Ramos (cell line): ENCODE data around the gene ELMO1.

Experiments
- in situ Hi-C: fragments of 300-500 bp; cut with MboI; formaldehyde crosslinking; loops from one replicate; pipeline ENCODE4 v1.14.3; 2022; ENCODE audit warnings: low sequenced_read_pairs; ENCODE audit not compliant: unreplicated experiment

ELMO1 gene

DNA sequence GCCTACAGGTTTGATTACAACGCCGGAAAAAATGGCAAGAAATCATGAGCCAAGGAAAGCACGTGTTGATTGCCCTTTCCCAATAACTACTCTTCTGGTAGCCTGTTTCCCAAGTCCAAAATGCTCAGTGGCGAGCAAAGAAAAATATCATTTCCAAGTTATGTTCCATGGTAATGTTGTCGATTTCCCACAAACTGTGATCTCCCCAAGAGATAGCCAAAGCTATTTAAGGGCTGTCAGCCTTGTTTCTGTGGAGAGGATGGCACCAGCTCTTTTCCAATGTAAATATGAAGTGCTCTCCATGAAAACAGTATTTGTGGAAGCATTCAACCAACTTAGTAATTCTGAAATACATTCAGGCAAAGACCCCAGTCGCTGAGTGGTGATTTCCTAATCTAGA lies 491.9 kb downstream of the ELMO1 start:
- in situ Hi-C loops, result no loop called here

DNA sequence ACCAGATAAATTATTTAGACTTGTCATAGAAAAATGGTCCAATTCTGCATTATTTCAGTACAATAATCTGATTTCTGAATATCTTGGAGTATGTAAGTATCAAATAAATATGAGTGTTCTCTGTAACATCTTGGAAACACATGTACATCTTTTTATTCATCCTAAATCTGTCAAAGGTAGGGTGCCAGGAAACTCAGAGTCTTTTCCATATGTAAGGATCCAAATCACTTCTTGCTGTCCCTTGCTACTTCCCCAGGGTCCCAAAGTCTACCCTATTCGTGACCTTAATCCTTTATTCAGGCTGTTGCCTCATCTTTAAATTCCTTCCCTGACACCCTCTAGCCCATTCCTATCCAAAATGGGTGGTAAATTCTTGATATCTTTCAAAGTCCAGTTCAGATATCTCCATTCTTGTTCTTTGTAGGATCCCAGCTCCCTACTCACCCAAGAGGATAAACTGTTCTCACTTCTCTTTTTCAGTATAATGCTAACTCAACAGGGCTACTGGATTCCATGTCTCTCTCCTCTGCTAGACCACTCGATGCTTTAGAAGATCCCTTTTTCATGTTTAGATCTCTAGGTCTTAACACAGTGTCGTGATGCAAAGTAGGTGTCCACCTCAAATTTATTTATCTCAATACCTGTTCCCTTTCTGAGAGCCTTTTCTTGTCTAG lies 493.1 kb downstream of the ELMO1 start:
- in situ Hi-C loops, result no loop called here

DNA sequence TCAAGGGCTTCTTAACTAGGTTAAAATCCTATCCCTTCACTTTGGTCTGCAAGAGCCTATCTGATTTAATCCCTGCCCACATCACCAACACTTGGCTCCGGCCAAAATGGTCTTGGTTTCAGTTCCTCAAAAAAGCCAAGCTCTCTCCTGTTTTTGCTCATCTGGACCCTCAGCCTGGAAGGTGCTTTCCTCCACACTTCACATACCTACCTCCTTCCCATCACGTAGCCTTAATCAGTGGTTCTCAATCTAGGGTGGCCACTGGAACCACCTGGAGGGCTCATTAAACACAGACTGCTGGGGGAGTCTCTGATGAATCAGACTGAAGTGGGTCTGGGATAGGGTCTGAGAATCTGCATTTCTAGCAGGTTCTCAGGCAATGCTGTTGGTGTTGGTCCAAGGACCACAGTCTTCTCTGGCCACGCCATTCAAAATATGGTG lies 497.4 kb downstream of the ELMO1 start:
- in situ Hi-C loops, result no loop called here

DNA sequence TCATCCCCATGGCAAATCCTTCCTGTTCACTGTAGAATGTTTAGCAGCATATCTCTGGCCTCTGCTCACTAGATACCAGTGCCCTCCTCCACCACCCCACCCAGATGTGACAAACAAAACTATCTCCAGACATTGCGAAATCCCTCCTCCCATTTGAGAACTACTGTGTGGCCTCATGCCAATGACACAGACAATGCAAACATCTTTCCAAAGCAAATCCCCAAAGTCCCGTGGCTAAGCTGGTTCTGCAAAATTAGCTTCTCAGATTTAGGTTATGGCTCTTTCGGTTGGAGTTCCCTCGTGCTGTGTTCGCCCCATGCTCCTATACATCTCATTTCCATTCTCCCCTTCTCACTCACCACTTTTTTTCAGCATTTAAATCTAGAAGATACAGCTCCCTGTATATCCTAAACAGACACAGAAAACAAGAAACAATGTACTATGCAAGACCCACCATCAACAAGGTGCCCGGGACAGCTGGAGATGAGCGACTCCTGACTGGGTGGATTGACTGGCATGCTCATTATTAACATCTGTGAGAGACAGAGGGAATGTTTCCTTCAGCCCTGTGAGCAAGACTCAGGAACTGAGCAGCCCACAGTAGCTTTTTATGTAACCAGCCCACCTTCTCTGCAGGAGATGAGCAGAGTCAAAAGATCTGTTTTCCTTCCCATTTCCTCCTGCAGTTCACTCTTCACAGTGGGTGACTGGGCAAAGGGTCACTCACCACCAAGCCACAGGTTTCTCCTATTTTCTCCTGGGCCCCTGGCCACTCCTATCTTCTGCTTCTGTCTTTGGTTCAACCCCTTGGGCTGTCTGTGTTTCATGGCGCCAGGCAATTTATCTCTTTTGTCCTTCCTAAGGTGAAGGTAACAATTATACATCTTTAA lies 498.7 kb downstream of the ELMO1 start:
- in situ Hi-C loops, result no loop called here

DNA sequence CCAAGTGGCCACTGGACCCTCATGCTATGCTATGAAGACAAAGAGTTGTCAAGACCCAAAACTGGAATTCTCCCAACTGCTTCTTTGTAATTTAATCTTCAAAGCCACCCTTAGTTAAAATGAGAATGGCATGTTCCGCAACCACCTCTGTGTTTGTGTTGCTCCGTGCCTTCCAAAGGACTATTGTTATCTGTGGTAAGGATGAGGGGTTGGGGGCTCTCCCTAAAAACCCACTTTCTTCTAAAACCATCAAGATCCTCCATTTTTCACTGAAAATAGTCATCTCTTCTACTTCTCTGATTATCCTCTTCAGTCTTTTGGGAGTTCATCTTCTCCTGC lies 502.3 kb downstream of the ELMO1 start:
- in situ Hi-C loops, result no loop called here

DNA sequence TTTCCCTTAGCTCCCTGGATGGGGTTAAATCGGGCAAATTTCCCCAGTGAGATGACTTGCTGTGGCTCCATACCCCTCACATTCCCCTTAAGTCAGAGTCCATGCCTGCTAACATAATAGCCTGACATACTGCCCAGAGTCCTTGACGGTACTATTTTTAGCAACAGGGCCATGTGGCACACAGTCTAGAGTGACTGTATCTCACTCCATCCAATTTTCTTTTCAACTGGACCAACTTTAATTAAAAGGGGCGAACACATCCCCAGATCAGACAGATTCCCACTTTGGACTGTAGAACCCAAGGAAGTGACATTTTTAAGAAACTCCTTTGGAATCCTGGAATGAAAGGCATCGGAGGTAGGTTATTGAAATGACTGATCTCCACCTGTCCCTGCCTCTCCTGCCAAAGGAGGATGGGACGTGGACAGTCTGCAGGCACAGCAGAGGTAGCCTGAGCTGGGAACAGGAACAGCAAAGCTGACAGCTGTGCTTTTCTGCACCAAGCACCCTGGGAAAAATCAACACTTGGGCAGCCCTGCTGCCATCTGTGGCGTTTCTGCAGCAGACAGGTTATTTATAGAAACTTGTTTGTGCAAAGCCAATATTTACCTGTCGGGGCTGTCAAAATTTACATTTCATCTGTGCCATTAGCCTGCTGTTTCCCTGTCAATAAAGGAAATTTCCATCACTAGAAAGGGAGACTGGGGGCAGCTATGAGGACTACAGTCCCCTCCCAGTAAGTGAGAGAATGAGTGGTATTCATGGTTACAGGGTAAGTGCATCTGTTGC lies 502.9 kb downstream of the ELMO1 start:
- in situ Hi-C loops, result no loop called here

DNA sequence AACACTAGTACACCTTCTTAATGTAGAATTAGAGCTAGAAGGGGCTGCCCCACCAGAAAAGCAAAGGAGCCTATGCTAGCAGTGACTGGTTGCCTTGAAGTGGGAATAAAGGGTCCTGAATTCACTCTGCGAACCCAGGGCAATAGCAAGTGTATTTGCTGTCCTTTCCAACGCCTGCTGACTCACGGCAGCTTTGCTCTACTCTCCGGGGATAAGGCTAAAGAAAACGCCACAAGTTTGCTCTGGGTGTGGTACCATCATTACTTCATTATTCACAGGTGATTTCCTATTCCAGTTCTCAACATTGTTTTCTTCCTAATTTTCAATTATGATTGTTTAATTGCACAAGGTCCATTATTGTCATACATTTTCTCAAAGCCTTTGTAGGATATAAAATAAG lies 503.8 kb downstream of the ELMO1 start:
- in situ Hi-C loops, result no loop called here

DNA sequence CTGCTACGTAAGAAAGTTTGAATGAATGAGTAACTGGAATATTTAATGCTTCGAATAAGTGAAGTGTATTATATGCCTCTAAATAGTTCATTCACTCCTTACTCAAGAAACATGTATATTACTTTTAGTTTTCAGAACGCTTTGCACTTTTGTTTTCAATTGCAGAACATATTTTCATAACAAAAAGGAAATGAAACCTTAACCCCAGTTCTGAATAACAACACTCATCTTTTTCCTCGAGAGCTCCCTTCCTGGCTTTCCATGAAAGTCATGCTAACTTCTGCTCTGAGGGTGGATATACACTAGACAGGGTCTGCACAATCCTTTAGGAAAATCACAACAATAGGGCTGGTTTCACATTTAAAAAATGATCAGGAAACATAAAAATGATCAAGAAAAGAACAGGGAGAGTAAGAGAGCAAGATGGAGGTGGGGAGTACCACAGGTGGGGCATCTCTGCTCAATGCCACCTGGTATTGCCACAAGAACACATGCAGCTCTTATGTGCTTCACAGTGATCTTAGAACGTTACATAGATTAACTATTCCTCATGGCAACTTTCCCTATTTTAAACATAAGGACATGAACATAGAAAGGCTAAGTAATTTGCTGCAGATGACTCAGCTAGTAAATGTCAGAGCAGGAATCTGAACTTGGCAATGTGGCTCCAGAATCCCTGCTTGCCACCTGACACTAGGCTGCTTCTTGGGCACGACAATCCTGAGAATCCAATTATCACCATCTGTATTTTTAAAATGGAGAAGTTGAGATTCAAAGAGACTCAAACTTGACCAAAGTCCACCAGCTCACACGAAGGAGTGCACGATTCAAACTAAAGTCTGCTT lies 504.9 kb downstream of the ELMO1 start:
- in situ Hi-C loops, result no loop called here

DNA sequence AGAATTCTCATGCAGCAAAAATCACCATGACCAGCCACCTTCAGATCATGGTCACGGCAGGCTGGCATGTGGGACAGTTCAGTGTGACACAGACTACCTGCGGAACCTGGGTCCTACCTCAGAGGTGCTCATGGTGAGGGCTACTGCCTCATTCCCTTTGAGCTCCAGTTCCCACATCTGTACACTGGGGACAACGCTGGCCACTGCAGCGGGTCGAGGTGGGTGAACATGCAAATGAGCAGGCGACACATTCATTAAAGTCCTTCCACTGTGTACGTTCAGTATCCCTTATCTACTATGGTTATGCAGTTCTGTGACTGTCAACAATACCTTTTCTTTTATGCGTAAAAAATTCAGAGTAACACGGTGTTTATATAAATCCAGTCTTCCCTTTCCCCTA lies 505.7 kb downstream of the ELMO1 start:
- in situ Hi-C loops, result no loop called here

DNA sequence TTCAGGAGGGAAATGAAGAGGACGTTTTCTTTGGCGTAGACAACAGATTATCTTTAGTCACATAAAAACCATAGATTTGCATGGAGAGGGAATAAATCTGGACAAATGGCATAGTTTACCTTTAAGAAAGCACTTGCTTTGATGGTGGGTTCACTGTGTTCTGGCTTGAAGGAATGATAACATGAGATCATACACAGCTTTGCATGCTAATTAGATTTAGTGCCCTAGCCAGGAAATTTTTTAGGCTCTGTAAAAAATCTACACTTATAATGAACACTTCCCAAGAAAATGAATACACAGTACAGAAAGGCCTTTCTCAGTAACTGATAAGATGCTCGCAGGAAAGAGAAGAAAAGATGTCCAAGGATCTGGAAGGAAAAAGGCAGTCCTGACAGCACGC lies 506.1 kb downstream of the ELMO1 start:
- in situ Hi-C loops, result no loop called here

DNA sequence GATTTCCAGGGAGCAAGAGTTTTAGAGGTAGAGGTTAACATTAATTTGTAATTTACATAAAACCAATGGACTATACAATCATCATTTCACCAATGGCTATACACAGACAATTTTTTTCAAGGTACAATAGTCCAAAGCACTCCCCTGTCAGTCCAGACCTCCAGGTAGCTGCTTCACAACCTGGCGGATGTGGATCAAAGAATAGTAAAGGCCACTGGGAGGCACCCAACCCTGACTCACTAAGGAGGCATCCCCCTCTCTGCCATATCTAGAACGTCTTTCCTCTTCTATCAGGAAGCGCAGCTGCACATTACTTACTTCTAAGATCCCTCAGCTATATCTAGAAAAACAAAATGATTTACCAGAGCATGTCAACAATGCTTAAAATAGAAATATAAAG lies 506.6 kb downstream of the ELMO1 start:
- in situ Hi-C loops, result no loop called here

DNA sequence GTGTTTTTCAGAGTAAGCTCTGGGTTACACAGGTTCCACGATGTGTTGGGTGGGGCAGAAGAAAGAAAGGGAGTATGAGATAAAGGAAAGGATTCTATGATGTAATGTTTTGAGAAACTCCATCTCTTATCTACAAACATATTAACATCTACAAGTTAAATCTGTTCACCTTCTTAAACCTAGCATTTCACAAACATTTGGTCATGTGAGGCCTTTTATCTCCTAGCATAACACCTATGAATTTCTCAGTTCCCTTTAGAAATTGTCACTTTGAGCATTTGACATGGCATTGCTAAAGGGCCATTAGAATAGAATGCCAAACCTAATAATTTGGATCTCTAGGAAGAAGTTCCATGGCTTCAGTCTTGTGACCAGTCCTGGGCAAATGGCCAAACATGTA lies 507.3 kb downstream of the ELMO1 start:
- in situ Hi-C loops, result no loop called here

DNA sequence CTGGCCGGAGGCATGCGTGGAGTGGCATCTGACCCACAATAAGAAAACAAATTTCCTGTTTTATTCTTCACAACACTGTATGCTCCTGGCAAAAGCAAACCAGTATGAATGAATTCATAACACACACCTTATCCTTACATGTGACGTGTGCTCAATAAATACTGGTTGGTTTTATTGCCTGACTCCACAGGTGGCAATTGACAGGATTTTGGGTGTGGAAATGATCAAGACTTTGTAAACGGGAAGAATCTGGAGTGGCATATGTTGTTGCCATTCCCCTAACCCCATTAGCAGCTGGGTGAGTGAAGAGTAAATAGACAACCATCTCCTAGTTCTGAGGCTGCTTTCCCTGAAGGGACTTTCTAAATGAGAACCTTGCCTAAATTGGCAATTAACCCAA lies 508.8 kb downstream of the ELMO1 start:
- in situ Hi-C loops, result no loop called here

DNA sequence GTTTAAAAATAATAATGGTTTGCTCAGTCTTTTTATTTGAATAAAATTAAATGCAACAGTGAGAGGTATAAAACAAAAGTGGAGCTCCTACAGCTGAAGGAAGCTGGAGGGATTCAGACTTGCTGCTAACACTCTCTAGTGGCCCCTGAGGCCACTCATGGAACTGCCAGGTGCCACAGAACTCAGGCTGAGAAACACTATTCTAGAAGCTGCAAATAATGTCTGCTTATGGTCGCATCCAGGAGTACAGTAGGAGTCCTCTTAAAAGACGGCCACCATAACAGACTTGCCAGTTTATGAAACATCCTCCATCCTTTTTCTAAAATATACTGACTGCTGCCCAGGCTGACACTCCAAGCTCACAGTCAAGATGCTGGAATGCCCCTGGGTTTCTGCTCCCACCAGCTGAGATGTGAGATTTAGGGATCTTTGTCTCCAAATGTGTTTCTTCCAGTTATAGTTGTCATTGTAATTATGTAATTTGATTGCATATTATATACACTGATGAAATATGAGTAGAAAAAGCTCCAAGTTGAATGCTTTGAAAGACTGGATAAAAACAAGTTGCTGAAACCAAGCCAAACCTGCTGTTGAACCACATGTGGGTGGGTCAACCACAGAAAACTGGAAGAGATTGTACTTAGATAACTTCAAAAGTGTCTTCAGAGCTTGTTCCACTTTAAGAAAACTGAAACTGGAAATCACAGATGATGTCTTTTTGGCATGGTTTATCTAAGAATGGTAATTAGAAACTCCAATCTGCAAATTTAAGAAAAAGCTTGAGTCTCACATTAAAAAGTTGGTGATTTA lies 510.7 kb downstream of the ELMO1 start:
- in situ Hi-C loops, result no loop called here

DNA sequence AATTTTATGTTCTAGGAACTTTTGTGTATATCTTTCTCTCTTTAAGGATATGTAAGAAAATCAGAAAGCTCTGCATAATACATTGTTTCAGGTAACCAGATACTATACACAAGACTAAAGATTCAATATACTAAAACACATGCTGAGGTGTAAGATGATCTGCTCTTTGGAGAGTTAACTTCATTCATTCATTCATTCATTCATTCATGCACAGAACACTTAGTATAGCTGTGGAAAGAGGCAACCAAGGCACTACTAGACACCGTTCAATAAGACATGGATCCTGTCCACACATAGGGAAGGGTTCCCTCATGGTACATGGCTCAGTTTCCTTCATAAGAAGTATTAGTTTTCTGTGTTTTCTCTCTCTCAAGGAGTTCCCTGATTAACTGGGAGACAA lies 516.8 kb downstream of the ELMO1 start:
- in situ Hi-C loops, result no loop called here

DNA sequence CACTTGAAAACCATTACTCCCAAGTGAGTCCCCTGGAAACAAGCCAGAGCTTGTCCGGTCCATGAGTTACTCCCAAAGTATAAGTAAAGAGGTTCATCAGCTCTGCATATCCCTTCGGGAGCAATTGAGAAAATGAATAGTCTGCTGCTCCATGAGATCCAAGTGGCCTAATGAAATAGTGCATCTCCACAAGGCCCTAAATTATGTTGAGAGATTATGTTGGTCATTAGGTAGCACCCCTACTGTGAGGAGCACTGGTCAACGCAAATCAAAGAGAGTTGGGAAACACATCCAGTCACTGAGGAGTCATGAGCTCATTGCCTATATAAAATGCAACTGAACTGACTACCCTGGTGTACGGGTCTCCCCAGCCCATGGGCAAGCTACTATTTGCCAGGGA lies 518.9 kb downstream of the ELMO1 start:
- in situ Hi-C loops, result no loop called here

DNA sequence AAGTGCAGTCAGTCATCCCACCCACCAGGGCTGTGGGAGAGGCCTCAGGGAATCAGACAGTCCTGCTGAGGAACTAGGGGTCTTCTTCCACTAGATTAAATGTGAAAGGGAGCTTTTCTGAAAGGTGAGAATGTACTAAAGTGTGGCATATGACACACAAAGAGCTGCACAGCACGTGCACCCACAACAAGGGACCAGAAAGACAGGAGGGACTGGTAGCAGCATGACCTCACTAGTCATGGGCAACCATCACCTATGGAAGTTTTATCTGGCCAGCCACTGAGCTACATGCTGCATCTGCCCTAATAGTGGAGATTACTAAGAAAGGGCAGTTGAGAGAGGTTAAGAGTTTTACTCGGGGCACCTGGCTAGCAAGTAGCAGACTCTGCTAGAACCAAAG lies 519.9 kb downstream of the ELMO1 start:
- in situ Hi-C loops, result no loop called here

DNA sequence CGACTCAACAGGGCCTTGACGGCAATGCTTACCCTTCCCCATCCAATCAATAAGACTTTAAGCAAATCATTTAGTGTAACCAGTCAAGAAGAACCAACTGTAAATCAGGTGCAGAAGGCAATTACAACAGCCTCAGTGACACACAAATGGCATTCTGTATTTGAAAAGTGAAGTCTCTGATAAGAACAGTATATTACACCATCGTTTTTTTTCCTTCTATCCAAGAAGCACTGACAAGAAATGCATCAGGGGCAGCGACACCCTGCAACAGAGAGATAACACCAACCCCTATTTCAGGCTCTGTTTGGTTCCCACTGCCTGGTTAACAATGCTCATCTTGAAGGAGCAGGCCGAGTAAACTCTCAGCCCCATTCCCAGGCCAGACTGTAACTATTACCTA lies 520.4 kb downstream of the ELMO1 start:
- in situ Hi-C loops, result no loop called here

DNA sequence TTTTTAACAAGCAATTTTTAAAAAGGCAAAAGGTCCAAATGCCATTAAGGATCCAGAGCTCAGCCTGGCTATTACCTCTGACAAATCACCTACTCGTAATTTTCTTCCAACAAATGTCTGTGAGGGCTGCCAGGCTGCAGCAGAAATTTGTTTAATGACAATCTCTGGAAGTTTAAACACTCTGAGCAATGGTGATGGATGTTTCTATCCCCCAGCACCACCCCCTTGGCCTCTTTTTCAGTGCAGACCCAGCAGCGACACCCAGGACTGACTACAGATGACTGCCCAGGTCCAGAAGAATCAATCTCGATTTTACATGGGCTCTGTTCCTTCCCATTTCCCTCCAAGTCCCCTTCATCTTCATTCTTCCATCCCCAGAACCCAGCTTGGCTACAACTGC lies 523.0 kb downstream of the ELMO1 start:
- in situ Hi-C loops, result no loop called here
